MM.1S (cell line): ENCODE results near the gene PLCG1.

Experiments used
- EZH2 ChIP-seq: fragments of 300-600 bp; sonication (generic); optimal IDR thresholded peaks from 2 replicates; pipeline ENCODE3; 2017; ENCODE audit warnings: low read depth, mild to moderate bottlenecking, antibody characterized with exemption, low read length, mixed read lengths
- EZH2phosphoT487 ChIP-seq: fragments of 300-600 bp; sonication (generic); IDR thresholded peaks from 2 replicates; pipeline ENCODE4 v1.6.1; 2018; ENCODE audit warnings: antibody characterized with exemption, low read length
- TF ChIP-seq, protein P1 (sequence below): fragments of 300-600 bp; sonication (generic); IDR thresholded peaks from 2 replicates; pipeline ENCODE4 v1.5.1; 2016; ENCODE audit warnings: antibody characterized with exemption, low read length, mixed read lengths

DNA sequence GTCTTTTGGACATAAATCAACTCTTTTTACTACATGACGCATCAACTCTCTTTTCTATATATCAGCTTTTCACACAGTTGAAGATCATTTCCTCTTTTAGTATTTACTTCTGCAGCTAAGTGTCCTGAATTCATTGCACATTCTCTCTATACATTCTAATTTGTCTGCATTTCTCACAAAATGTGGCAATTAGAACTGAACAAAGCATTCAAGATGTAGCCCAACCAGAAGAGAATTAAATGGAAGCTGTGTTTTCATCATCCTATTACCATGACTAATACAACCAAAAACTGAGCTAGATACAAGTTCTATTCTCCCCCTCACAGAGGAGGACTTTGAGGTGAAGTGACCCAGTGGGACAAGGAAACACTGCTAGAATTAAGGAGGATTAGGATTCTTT lies 86.9 kb downstream of the PLCG1 start:
- TF ChIP-seq, protein P1, sequence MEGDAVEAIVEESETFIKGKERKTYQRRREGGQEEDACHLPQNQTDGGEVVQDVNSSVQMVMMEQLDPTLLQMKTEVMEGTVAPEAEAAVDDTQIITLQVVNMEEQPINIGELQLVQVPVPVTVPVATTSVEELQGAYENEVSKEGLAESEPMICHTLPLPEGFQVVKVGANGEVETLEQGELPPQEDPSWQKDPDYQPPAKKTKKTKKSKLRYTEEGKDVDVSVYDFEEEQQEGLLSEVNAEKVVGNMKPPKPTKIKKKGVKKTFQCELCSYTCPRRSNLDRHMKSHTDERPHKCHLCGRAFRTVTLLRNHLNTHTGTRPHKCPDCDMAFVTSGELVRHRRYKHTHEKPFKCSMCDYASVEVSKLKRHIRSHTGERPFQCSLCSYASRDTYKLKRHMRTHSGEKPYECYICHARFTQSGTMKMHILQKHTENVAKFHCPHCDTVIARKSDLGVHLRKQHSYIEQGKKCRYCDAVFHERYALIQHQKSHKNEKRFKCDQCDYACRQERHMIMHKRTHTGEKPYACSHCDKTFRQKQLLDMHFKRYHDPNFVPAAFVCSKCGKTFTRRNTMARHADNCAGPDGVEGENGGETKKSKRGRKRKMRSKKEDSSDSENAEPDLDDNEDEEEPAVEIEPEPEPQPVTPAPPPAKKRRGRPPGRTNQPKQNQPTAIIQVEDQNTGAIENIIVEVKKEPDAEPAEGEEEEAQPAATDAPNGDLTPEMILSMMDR = no peak
- TF ChIP-seq EZH2 (no peak), EZH2phosphoT487 (no peak)
